Jurkat, Clone E6-1 (cell line): Measurements from ENCODE around the gene GCK.
"Not testable (repeated sequence)": the region's sequence is repeated elsewhere in the genome, so short reads cannot be mapped to it uniquely, and the experiment has no call there.

ENCODE experiments used
- DNase-seq: peaks from one replicate; pipeline ENCODE4 v3.0.0-alpha.2; 2011; ENCODE audit warnings: low read depth, low spot score
- H3K4me3 ChIP-seq: 2 replicates; pipeline ENCODE4 v1.5.1; 2011; ENCODE audit warnings: mild to moderate bottlenecking, low read length, control low read depth, moderate library complexity

The GCK gene

DNA sequence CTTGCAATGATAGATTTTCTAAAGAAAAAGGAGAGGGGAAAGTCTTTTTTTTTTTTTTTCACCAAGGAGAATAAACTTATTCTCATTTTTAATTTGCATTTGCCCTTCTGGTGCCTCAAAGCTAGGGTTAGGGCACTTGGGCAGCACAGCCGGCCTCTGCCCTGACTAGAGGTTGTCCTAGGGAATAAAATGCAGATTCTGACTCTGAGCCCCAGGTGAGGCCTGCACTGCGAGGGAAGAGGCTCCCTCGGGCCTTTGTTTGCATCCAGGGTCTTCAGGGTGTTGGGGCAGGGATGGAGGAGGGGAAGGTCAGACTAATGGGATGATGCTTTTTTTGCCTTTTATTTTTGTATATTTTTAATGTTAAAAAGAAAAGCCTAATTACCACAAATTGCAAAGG lies 55.9 kb downstream of the GCK start:
- DNase-seq: no peak
- no peak overlapping the region for H3K4me3 ChIP-seq

GRCh38 chr7:44132039-44132438 lies 57.2 kb downstream of the GCK start:
- DNase-seq: no peak

DNA sequence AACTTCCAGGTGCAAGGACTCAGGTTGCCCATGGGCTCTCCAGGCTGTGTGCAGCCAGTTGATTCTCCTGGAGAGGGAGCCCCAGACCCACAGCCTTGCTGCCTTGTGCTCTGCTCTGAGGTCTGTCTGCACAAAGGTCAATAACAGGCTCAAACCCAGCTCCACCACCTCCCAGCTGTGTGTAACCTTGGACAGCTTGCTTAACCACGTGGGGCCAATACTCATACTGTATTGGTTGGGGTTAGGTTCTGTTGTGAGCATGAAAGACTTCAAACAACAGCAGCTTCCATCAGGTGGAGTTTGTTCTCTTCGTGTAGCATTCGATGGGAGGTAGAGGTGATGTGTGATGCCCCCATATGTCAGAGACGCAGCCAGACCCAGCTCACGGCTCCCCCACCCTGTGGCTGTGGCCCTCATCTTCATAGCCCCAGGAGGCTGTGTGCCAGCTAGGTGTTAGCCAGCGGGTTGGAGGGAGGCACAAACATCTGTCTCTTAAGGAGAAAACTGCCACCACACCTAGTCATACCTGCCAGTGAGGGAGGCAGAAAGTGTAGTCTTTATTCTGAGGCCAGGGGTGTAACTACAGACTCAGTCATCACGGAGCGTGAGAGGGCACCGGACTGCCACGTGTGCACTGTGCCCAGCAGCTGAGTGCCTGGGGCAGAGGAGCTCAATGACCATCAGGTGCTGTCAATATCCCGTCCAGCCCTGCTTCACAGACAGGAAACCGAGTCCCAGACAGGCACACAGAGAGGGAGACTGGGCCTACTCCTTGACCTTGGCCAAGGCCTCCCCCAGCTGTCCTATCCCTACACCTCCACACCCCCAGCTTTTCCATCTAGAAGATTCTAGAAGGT lies 57.8 kb downstream of the GCK start:
- peak; percentile 33 for DNase-seq
- no peak overlapping the region for H3K4me3 ChIP-seq

More at GRCh38 chr7:44132039-44132438, 57.2 kb downstream of the GCK start:
- no peak overlapping the region for H3K4me3 ChIP-seq

DNA sequence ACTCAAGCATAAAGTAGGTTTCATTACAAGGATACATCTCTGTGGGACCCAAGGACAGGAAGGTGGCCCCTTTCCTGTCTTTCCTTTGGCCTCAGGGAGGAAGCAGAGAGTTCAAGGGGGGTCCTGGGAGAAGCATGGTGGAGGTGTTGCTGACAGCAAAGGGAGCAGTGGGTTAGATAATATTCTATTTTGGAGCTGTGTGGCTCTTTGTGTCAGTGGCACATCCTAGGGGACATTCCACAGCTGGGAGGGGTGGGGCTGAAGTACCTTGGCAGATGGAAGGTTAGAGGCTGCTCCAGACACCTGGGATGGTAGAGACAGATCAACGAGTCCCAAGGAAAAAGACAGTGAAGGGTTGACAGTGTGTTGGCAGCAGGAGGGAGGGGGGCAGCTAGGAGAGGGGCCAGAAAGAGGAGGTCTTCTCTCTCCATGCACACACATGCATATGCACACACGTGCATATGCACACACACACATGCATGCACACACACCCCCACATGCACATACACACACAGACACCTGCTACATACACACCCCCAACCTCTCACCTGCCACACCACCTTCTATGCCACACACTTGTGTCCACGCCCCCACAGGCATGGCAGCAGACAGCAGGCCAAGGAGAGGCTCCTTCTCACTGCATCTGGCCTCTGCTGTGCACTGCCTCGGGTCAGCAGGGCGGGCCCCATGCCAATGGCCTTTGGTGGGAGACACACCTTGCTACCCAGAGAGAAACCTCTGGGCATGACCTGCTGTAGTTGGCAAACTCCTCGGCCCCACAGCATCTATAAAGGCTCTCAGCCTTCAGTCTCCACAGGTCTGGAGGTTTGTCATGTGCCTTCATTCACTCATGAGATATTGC lies 60.3 kb downstream of the GCK start:
- no peak overlapping the region for H3K4me3 ChIP-seq
- no peak for DNase-seq

DNA sequence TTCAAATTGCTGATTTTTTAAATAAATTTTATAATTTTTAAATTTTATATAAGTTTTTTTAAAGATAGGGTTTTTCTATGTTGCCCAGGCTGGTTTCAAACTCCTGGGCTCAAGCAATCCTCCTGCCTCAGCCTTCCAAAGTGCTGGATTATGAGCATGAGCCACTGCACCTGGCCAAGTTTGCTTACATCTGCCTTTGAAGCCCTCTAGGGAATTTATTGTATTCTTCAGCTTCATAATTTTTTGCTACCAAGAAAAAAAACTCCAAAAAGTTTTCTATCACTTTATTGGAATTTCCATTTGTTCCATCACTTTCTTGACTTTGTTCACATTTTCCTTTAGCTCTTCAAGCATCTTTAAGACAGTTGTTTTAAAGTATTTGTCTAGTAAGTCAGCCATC lies 62.1 kb downstream of the GCK start:
- no peak overlapping the region for H3K4me3 ChIP-seq
- DNase-seq: no peak

GRCh38 chr7:44126574-44126973 lies 62.7 kb downstream of the GCK start:
- DNase-seq, H3K4me3 ChIP-seq: not testable (repeated sequence)

GRCh38 chr7:44124822-44125202 lies 64.4 kb downstream of the GCK start:
- no peak overlapping the region for H3K4me3 ChIP-seq
- no peak for DNase-seq

DNA sequence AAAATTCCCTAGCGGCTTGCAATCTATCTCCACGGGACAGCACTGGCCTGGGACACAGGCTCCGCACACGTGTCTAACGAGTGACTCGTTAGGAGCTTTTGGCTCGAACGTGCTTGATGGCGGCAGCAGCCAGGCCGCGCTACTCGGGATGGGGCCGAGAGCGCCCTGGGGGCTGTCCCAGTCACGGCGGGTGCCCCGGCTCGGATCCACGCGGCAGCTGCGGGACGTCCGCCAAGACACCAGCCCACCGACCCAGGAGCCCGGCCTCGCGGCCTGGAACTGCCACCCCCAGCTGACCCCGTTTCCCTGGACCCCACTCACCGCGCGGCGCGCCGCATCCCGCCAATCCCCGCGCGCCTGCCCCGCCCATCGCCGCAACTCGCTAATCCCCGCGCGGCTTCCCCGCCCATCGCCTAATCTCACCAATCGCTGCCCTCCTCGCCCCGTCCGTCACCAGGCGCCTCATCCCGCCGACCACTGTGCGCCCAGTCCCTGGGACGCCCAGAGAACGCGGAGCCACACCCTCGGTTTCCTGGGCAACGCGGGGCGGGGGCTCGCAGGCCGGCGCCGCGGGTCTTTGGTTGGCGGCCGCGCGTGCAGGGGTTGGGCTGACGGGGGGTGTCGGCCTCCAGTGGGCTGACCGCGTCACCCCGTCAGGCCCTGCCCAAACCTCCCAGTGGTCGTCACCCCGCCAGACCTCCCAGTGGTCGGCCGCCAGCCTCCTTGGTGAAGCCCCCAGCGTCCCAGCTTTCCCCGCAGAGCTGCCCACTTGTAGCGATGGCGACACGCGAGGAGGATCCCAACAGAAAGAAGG lies 65.8 kb downstream of the GCK start, which contains the start of gene POLD2:
POLD2 (minus strand) TSS at position 359 of the 814 bp plus-strand sequence. CDS start 1,495 bp downstream, outside the sequence.
- peak within 1 kb of the TSS; percentile 56 for H3K4me3 ChIP-seq
- peak; percentile 92 for DNase-seq

GRCh38 chr7:44122529-44122928 lies 66.7 kb downstream of the GCK start:
- H3K4me3 ChIP-seq: peak overlapping the region; percentile 56
- no peak for DNase-seq

- DNase-seq: no peak
- H3K4me3 ChIP-seq: peak overlapping the region; percentile 56
These were observed 67.3 kb downstream of the GCK start for GRCh38 chr7:44121761-44122420.

GRCh38 chr7:44120395-44120794 lies 68.8 kb downstream of the GCK start:
- DNase-seq: no peak
- H3K4me3 ChIP-seq: no peak overlapping the region

DNA sequence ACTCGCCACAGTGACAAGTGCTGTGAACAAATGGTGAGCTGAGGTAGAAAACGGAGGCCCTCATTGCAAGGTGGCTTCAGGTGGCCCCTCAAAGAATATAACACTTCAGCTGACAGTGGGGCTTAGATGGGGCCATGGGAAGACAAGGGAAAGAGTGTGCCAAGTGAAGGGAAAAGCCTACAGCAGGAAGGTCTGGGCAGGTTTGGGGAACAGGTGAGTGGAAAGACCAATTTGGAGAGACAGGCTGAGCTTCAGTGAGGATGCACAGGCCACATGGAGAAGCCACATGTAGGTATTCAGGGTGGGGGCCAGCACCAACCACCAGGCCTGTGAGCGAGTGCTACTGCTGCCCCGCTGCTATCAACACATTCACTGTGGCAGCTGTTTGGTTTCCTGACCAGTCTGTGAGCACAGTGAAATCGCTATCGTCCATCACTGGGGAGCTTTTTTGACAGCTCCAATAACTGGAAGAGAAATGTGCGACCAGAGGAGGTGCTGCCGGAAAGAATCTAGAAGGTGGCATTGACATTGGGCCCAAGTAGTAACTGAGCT lies 69.3 kb downstream of the GCK start:
- DNase-seq: no peak
- H3K4me3 ChIP-seq: no peak overlapping the region

DNA sequence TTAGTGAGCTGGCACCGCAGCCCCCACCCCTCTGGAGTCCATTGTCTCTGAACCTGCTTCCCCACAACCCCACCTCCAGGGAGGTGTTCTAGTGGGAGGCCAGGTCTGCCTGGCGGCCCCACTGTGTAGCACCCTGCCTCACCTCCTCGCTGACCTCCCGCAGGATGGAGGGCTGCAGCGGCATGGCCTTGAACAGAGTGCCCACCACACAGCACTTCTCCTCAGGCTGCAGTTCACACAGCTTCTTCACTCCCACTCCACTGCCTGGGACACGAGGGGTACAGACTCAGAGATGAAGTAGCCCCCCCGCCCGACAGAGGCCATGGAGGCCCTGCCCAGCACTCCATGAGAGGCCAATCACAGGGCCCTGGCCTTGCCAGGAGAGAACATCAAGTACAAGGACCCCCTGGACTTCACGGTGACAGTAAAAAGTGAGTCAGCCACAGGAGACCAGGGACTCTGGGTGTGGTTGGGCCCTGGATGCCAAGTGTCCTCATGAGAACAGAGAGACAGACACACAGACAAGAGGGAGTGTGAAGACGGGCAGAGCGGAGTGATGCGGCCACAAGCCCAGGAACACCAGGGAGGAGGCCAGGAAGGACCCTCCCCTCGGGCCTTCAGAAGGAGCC lies 71.3 kb downstream of the GCK start:
- DNase-seq: no peak
- no peak overlapping the region for H3K4me3 ChIP-seq

GRCh38 chr7:44116789-44117666 lies 72.2 kb downstream of the GCK start:
- H3K4me3 ChIP-seq: no peak overlapping the region
- peak; percentile 65 for DNase-seq

GRCh38 chr7:44116087-44116788 lies 73.0 kb downstream of the GCK start:
- DNase-seq: no peak
- no peak overlapping the region for H3K4me3 ChIP-seq

DNA sequence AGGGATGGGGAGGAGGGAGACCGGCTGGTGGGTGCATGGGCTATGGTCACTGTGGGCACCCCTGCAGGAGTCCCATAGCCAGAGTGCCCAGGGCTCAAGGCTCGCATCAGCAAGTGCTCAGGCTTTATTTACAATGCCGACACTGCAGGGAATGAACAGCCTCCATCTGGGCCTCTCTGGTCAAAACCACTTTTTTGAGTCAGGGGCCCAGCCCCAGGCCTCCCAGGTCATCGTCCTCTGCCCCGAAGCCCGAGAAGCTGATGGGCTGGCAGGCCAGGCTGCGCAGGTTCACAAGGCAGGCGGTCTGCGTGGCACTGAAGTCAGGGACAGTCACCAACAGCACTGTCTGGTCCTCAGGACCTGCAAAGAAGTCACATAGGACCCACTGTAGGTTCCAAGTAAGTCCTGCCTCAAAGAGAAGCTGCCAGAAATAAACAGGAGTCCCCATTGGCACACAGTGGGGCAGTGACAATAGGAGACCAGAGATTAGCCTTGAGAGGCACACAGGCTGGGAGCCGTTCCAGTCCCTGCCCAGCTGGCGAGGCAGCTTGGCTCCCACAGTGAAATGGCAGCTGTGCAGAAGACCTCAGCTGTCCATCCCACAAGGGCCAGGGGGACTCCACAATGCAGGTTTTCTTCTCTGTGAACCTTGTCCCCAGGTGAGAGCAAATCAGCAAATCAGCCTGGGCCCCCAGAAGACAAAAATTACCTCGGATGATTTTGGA lies 74.5 kb downstream of the GCK start:
- H3K4me3 ChIP-seq: no peak overlapping the region
- DNase-seq: no peak
